ENCODE results near the gene AGAP1. TPM values are rescaled to one million over a fixed set of nuclear protein-coding genes. Genes with fewer than 3 reads are reported as not detected.

Gene AGAP1
- total and polyA plus RNA-seq, 7 donors = 4.2 to 21.6 (median 16.6) TPM

GRCh38 chr2:235672720-235673119 lies 178.9 kb downstream of the AGAP1 start:
- Histone ChIP-seq H3K27ac (no peak overlapping the region), H3K27me3 (ENCODE audit: insufficient read depth in 3 of 3, low read length in 2 of 3) (peaks cover 0 to 1% (median 0%) of the 10 kb centered on the region in 3 donors), H3K4me3 (no peak overlapping the region), H3K9me3 (no peaks in the 10 kb centered on the region), H3K36me3 (ENCODE audit: insufficient read depth in 1 of 2, low read depth in 1 of 2) (no peaks in the 10 kb centered on the region), H3K4me1 (peaks cover 7% of the 10 kb centered on the region)
- DNase-seq (no peak), ATAC-seq (no peak)
- intact Hi-C loops (cut with DNase I) = loop anchor here (5.0 to 10.0 kb wide), 3 partner anchors 70 to 538 kb away; no protein-coding TSS in a partner anchor
- WGBS, 3 donors = 88 to 90% (median 89%) methylated on average over 3 of the region's 3 CpGs
- no peak for TF ChIP-seq CTCF (IDR thresholded peaks at IDR 0.05)

GRCh38 chr2:235674146-235674545 lies 180.3 kb downstream of the AGAP1 start:
- H3K4me1 ChIP-seq = peaks cover 4% of the 10 kb centered on the region

GRCh38 chr2:235674812-235675211 lies 181.0 kb downstream of the AGAP1 start:
- no peak for ATAC-seq
- H3K36me3 ChIP-seq (ENCODE audit: insufficient read depth in 1 of 2, low read depth in 1 of 2) = no peaks in the 10 kb centered on the region
- no peak for DNase-seq
- 93 to 94% (median 94%) methylated on average over 4 of the region's 4 CpGs for WGBS, 3 donors
- no peak for TF ChIP-seq CTCF (IDR thresholded peaks at IDR 0.05)
- no peak overlapping the region for H3K4me3 ChIP-seq
- no peak overlapping the region for H3K27ac ChIP-seq
- H3K27me3 ChIP-seq (ENCODE audit: insufficient read depth in 3 of 3, low read length in 2 of 3) = peaks cover 0 to 1% (median 0%) of the 10 kb centered on the region in 3 donors
- intact Hi-C loops (cut with DNase I) = loop anchor here (5.0 to 10.0 kb wide), 3 partner anchors 67 to 540 kb away; no protein-coding TSS in a partner anchor
- peaks cover 8% of the 10 kb centered on the region for H3K4me1 ChIP-seq
- no peaks in the 10 kb centered on the region for H3K9me3 ChIP-seq

More at GRCh38 chr2:235674146-235674545, 180.3 kb downstream of the AGAP1 start:
- DNase-seq (no peak), ATAC-seq (no peak)
- Histone ChIP-seq H3K27me3 (ENCODE audit: insufficient read depth in 3 of 3, low read length in 2 of 3) (peaks cover 0 to 1% (median 0%) of the 10 kb centered on the region in 3 donors), H3K27ac (no peak overlapping the region), H3K4me3 (no peak overlapping the region), H3K36me3 (ENCODE audit: insufficient read depth in 1 of 2, low read depth in 1 of 2) (no peaks in the 10 kb centered on the region), H3K9me3 (no peaks in the 10 kb centered on the region)
- intact Hi-C loops (cut with DNase I) = loop anchor here (5.0 to 10.0 kb wide), 3 partner anchors 68 to 539 kb away; no protein-coding TSS in a partner anchor
- 50 to 73% (median 69%) methylated on average over 7 of the region's 7 CpGs for WGBS, 3 donors
- no peak for TF ChIP-seq CTCF (IDR thresholded peaks at IDR 0.05)

GRCh38 chr2:235675678-235676535 lies 182.1 kb downstream of the AGAP1 start:
- no peaks in the 10 kb centered on the region for H3K27me3 ChIP-seq (ENCODE audit: insufficient read depth in 3 of 3, low read length in 2 of 3)
- WGBS, 3 donors = 83 to 89% (median 88%) methylated on average over 3 of the region's 3 CpGs
- H3K4me3 ChIP-seq = no peak overlapping the region
- DNase-seq (no peak), ATAC-seq (no peak)
- H3K27ac ChIP-seq = no peak overlapping the region
- no peaks in the 10 kb centered on the region for H3K9me3 ChIP-seq
- no peak for TF ChIP-seq CTCF (IDR thresholded peaks at IDR 0.05)
- no peaks in the 10 kb centered on the region for H3K36me3 ChIP-seq (ENCODE audit: insufficient read depth in 1 of 2, low read depth in 1 of 2)
- intact Hi-C loops (cut with DNase I) = loop anchor here in 1 of 2 donors (10.0 kb wide), 1 partner anchor 541 kb away; no protein-coding TSS in a partner anchor
- peaks cover 8% of the 10 kb centered on the region for H3K4me1 ChIP-seq
